OCI-LY3 (cell line): ENCODE data around the gene MYD88.

ENCODE experiments used
- H2AFZ ChIP-seq: fragments of 200-600, 300-600 bp; shearing (Covaris generic); 2 replicates; pipeline ENCODE4 v1.6.0; 2014; ENCODE audit warnings: antibody characterized with exemption, low read depth, low read length
- H3K27ac ChIP-seq: fragments of 200-600, 300-600 bp; sonication (generic); 2 replicates; pipeline ENCODE4 v1.5.1; 2014; ENCODE audit warnings: mild to moderate bottlenecking, low read length, moderate library complexity, mixed read lengths
- H3K27me3 ChIP-seq: fragments of 200-600, 300-600 bp; sonication (generic); 2 replicates; pipeline ENCODE4 v1.6.1; 2014; ENCODE audit warnings: low read depth, low read length, mixed read lengths
- H3K36me3 ChIP-seq: fragments of 200-600, 300-600 bp; sonication (generic); replicated peaks from 2 replicates; pipeline ENCODE3; 2014; ENCODE audit warnings: low read depth, low read length, mixed read lengths
- H3K4me1 ChIP-seq: fragments of 300-600, 200-600 bp; sonication (generic); 2 replicates; pipeline ENCODE4 v1.6.1; 2014; ENCODE audit warnings: low read length, mixed read lengths
- H3K4me2 ChIP-seq: fragments of 200-600, 300-600 bp; sonication (generic); 2 replicates; pipeline ENCODE4 v1.6.1; 2014; ENCODE audit warnings: low read length, mixed read lengths
- H3K4me3 ChIP-seq: fragments of 300-600, 200-600 bp; sonication (generic); 2 replicates; pipeline ENCODE4 v1.5.1; 2014; ENCODE audit warnings: antibody characterized with exemption, mild to moderate bottlenecking, low read length, moderate library complexity
- H3K79me2 ChIP-seq: fragments of 300-600, 200-600 bp; shearing (Covaris generic); 2 replicates; pipeline ENCODE4 v1.6.1; 2014; ENCODE audit warnings: mild to moderate bottlenecking, low read length, mixed read lengths
- H3K9ac ChIP-seq: fragments of 300-600, 200-600 bp; shearing (Covaris generic); 2 replicates; pipeline ENCODE4 v1.6.0; 2014; ENCODE audit warnings: mild to moderate bottlenecking, low read length, moderate library complexity
- H3K9me3 ChIP-seq: fragments of 200-600, 300-600 bp; shearing (Covaris generic); 2 replicates; pipeline ENCODE4 v1.6.1; 2014; ENCODE audit warnings: low read length, mixed read lengths; ENCODE audit not compliant: insufficient read depth
- H4K20me1 ChIP-seq: fragments of 200-600, 300-600 bp; sonication (generic); 2 replicates; pipeline ENCODE4 v1.6.1; 2016; ENCODE audit warnings: low read length, mixed read lengths; ENCODE audit not compliant: insufficient read depth
- EZH2phosphoT487 ChIP-seq: fragments of 200-600 bp; shearing (Covaris generic); IDR thresholded peaks from 2 replicates; pipeline ENCODE4 v1.6.1; 2018; ENCODE audit warnings: antibody characterized with exemption, mixed run types, low read depth
- TF ChIP-seq, protein P1 (sequence below): fragments of 200-600, 300-600 bp; sonication (generic); IDR thresholded peaks from 2 replicates; pipeline ENCODE4 v1.5.1; 2014; ENCODE audit warnings: antibody characterized with exemption, low read length, low read depth

The MYD88 gene

DNA sequence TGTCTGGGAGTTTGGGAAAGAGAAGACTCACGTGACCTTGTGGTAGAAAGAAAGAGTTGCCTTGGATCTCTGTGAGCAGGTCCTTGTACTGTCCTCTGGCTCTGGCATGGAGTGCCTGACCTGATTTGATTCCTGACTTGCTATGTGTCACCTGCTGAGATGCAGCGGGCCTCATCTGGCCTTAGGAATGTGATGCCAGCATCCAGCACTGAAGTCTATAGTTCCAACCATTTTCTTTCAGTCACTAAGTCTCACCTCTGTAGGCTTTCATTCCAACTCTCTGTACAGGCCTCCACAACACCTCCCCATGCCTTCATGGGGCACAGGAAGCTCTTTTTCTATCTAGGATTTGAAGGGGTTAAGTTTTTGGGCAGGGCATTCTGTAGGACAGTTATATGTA, 14.8 kb downstream of the MYD88 start:
- H3K9ac ChIP-seq: no peak overlapping the region
- no peaks in the 10 kb centered on the region for H3K79me2 ChIP-seq
- H3K27ac ChIP-seq: peak overlapping the region; percentile 84; the same call in 1 of the 2 replicates
- H3K4me2 ChIP-seq: no peak overlapping the region
- H3K4me1 ChIP-seq: peaks cover 90% of the 10 kb centered on the region
- H3K27me3 ChIP-seq: no peaks in the 10 kb centered on the region
- no peaks in the 10 kb centered on the region for H4K20me1 ChIP-seq
- H3K4me3 ChIP-seq: no peak overlapping the region
- no peaks in the 10 kb centered on the region for H3K9me3 ChIP-seq
- no peak overlapping the region for H2AFZ ChIP-seq
- H3K36me3 ChIP-seq: no peaks in the 10 kb centered on the region
- TF ChIP-seq, protein P1, sequence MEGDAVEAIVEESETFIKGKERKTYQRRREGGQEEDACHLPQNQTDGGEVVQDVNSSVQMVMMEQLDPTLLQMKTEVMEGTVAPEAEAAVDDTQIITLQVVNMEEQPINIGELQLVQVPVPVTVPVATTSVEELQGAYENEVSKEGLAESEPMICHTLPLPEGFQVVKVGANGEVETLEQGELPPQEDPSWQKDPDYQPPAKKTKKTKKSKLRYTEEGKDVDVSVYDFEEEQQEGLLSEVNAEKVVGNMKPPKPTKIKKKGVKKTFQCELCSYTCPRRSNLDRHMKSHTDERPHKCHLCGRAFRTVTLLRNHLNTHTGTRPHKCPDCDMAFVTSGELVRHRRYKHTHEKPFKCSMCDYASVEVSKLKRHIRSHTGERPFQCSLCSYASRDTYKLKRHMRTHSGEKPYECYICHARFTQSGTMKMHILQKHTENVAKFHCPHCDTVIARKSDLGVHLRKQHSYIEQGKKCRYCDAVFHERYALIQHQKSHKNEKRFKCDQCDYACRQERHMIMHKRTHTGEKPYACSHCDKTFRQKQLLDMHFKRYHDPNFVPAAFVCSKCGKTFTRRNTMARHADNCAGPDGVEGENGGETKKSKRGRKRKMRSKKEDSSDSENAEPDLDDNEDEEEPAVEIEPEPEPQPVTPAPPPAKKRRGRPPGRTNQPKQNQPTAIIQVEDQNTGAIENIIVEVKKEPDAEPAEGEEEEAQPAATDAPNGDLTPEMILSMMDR: no peak
- TF ChIP-seq EZH2phosphoT487: no peak

DNA sequence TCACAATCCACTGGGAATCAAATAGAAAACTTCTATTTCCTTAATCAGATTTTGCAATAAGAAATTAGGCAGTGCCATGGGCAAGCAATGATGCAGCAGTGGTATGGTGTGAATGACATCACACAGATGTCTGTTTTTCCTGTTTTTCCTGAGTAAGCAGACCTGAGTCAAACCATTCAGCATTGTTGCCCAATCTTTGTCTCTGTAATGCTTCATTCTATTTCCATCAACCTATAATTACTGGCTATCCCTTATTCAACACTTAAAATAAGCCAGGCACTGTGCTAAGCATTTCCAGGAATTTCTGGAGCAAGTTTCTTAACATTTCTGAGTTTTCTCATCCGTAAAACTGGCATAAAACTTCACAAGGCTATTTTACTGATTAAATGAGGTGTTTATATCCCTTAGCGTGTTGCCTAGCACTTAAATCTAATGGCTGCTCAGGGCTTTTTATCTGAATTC, 15.6 kb downstream of the MYD88 start:
- Histone ChIP-seq H4K20me1 (no peaks in the 10 kb centered on the region), H3K27me3 (no peaks in the 10 kb centered on the region), H3K79me2 (no peaks in the 10 kb centered on the region), H3K4me3 (peak overlapping the region; percentile 53), H3K36me3 (no peaks in the 10 kb centered on the region), H2AFZ (0 out of 2 replicates have a peak overlapping the region, but pooled peaks have one; percentile 12), H3K4me2 (peak overlapping the region; percentile 71), H3K9me3 (no peaks in the 10 kb centered on the region), H3K9ac (peak overlapping the region; percentile 47), H3K27ac (peak overlapping the region; percentile 84), H3K4me1 (peaks cover 93% of the 10 kb centered on the region)
- TF ChIP-seq EZH2phosphoT487: no peak
- TF ChIP-seq, protein P1: no peak

DNA sequence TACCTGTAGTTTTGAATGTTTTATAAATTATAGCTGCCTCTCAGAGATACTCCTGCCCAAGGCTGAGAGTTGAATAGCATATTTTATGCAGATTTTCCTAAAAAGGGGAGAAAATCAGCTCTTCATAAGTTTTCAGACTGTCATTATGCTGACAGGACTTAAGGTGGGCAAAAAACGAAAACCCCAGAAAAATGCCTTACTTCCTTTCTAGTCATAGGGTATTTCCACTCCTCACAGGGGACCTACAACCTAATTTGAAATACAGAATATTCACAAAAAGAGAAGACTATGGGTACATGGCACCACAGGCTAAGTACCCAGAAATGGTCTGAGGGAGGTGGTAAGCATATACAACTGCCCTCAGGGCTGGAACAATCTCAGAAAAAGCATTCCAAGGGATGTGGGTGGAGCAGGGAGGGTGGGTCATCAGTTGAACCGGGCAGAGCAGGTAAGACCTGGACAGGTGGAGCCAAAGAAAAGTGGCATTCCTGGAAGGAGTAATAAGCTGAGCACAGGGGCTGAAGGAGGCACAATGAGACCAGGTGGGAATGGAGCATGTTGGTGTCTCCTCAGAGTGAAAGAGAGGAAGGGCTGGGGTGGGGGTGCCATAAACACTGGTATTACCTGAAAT, 16.3 kb downstream of the MYD88 start:
- Histone ChIP-seq H3K4me3 (peak overlapping the region; percentile 53), H3K27ac (peak overlapping the region; percentile 84), H3K36me3 (no peaks in the 10 kb centered on the region), H3K79me2 (no peaks in the 10 kb centered on the region), H3K9me3 (no peaks in the 10 kb centered on the region), H3K9ac (peak overlapping the region; percentile 47), H4K20me1 (no peaks in the 10 kb centered on the region), H3K4me1 (peaks cover 91% of the 10 kb centered on the region), H2AFZ (peak overlapping the region; percentile 12), H3K27me3 (no peaks in the 10 kb centered on the region), H3K4me2 (peak overlapping the region; percentile 71)
- no peak for TF ChIP-seq EZH2phosphoT487
- TF ChIP-seq, protein P1: no peak

DNA sequence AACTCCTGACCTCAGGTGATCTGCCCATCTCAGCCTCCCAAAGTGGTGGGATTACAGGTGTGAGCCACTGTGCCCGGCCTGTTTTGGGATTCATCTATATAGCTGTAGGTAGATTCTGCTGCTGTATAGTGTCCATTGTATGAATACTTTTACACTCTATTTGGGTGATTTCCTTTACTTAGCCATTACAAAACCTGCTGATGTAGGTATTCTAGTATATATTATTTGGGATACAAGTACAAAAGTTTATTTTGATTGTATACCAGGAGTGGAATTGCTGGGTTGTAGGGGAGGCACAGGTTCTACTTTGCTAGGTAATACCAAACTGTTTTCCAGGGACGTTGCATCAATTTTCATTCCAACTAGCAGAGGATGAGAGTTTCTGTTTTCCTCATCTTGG, 17.4 kb downstream of the MYD88 start:
- H3K36me3 ChIP-seq: no peaks in the 10 kb centered on the region
- H3K9me3 ChIP-seq: no peaks in the 10 kb centered on the region
- TF ChIP-seq, protein P1: no peak
- TF ChIP-seq EZH2phosphoT487: no peak
- H3K4me1 ChIP-seq: peaks cover 81% of the 10 kb centered on the region
- H4K20me1 ChIP-seq: no peaks in the 10 kb centered on the region
- no peak overlapping the region for H2AFZ ChIP-seq
- H3K9ac ChIP-seq: no peak overlapping the region; the same call in 1 of the 2 replicates
- no peak overlapping the region for H3K27ac ChIP-seq
- no peaks in the 10 kb centered on the region for H3K79me2 ChIP-seq
- H3K4me2 ChIP-seq: no peak overlapping the region
- no peak overlapping the region for H3K4me3 ChIP-seq
- H3K27me3 ChIP-seq: no peaks in the 10 kb centered on the region
